Progenitor cell of endocrine pancreas (in vitro differentiated cells): ENCODE measurements around the gene KCTD8. TPM values are rescaled to one million over a fixed set of nuclear protein-coding genes. Genes with fewer than 3 reads are reported as not detected.

Experiments used
- DNase-seq: peaks from one replicate; pipeline ENCODE4 v3.0.0; 2021; ENCODE audit warnings: low spot score; ENCODE audit not compliant: unreplicated experiment
- H3K27ac Mint-ChIP-seq: 2 replicates; pipeline ENCODE4 v1.8.0; 2021; ENCODE audit warnings: mild to moderate bottlenecking, moderate library complexity, mixed read lengths
- H3K27me3 Mint-ChIP-seq: 2 replicates; pipeline ENCODE4 v1.8.0; 2021; ENCODE audit warnings: mixed read lengths
- H3K36me3 Mint-ChIP-seq: 2 replicates; pipeline ENCODE4 v1.8.0; 2022; ENCODE audit warnings: mixed read lengths; ENCODE audit not compliant: insufficient read depth
- H3K4me1 Mint-ChIP-seq: 2 replicates; pipeline ENCODE4 v1.8.0; 2021; ENCODE audit warnings: low read depth, mixed read lengths
- H3K4me3 Mint-ChIP-seq: 2 replicates; pipeline ENCODE4 v1.8.0; 2021; ENCODE audit warnings: low read depth, mild to moderate bottlenecking, moderate library complexity, mixed read lengths
- H3K9me3 Mint-ChIP-seq: 2 replicates; pipeline ENCODE4 v1.8.0; 2021; ENCODE audit warnings: low read depth, mixed read lengths
- CTCF ChIP-seq: fragments of 200-600 bp; sonication (generic); IDR thresholded peaks from one replicate; pipeline ENCODE4 v1.5.0; 2021; ENCODE audit warnings: antibody characterized with exemption, mild to moderate bottlenecking; ENCODE audit not compliant: unreplicated experiment
- total RNA-seq: library from RNA; stranded (reverse); gene quantifications from 2 replicates; pipeline ENCODE4 v1.2.1, GENCODE V29; 2021

KCTD8 gene
- total RNA-seq, 1 donor from 2014 or later = 1.3 TPM

DNA sequence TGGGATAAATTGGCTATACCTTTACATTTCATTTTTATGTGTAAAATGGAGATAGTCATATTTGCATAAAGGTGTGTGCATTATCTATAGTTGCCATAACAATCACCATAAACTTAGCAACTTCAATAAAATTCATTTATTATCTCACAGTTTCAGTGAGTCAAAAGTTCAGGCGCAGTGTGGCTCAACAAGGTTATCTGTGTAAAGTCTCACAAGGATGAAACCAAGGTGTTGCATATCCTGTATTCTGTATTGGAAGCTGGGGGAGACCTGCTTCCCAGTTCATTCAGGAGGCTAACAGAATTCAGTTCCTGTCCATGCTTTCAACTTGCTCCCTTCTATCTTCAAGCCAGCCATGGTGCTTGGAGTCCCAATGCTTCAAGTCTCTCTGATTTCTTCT, 169.5 kb downstream of the KCTD8 start:
- H3K27me3 Mint-ChIP-seq = no peaks in the 10 kb centered on the region
- H3K36me3 Mint-ChIP-seq = no peaks in the 10 kb centered on the region
- TF ChIP-seq CTCF = no peak
- no peaks in the 10 kb centered on the region for H3K4me1 Mint-ChIP-seq
- no peak for DNase-seq
- no peak overlapping the region for H3K4me3 Mint-ChIP-seq
- H3K9me3 Mint-ChIP-seq = peaks cover 5% of the 10 kb centered on the region
- H3K27ac Mint-ChIP-seq = no peak overlapping the region

- Mint-ChIP-seq H3K27ac (no peak overlapping the region), H3K36me3 (no peaks in the 10 kb centered on the region), H3K27me3 (no peaks in the 10 kb centered on the region), H3K9me3 (peaks cover 4% of the 10 kb centered on the region), H3K4me1 (peaks cover 2% of the 10 kb centered on the region), H3K4me3 (no peak overlapping the region)
- DNase-seq = no peak
- TF ChIP-seq CTCF = no peak
Measured at GRCh38 chr4:44257461-44257860, 191.1 kb downstream of the KCTD8 start.

GRCh38 chr4:44256414-44256813, 192.2 kb downstream of the KCTD8 start:
- no peak overlapping the region for H3K27ac Mint-ChIP-seq
- no peak overlapping the region for H3K4me3 Mint-ChIP-seq
- H3K4me1 Mint-ChIP-seq = peaks cover 2% of the 10 kb centered on the region
- TF ChIP-seq CTCF = no peak
- no peaks in the 10 kb centered on the region for H3K27me3 Mint-ChIP-seq
- peaks cover 4% of the 10 kb centered on the region for H3K9me3 Mint-ChIP-seq
- DNase-seq = no peak
- H3K36me3 Mint-ChIP-seq = no peaks in the 10 kb centered on the region

DNA sequence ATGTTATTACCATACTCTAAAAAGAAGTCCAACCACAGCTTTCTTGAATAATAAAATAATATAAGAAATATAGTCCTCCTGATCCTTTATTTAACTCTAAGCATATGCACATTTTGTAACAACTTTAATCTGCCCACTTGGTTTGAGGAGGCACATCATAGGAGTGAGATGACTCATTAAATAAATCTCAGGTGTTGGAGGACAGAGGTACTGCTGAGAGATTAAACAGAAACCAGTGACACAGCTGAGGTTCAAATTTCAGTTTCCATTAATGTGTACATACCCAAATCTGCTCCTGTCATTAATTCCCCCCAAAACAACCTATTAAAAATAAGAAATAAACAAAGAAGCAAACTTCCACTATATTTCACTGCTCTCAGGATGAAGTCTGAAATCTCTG, 211.0 kb downstream of the KCTD8 start:
- Mint-ChIP-seq H3K9me3 (peaks cover 4% of the 10 kb centered on the region), H3K36me3 (no peaks in the 10 kb centered on the region), H3K4me3 (no peak overlapping the region), H3K27ac (no peak overlapping the region), H3K4me1 (peaks cover 2% of the 10 kb centered on the region), H3K27me3 (no peaks in the 10 kb centered on the region)
- DNase-seq = no peak
- TF ChIP-seq CTCF = no peak

- TF ChIP-seq CTCF = no peak
- Mint-ChIP-seq H3K27ac (no peak overlapping the region), H3K9me3 (peaks cover 4% of the 10 kb centered on the region), H3K4me1 (peaks cover 12% of the 10 kb centered on the region), H3K27me3 (no peaks in the 10 kb centered on the region), H3K4me3 (no peak overlapping the region), H3K36me3 (no peaks in the 10 kb centered on the region)
- no peak for DNase-seq
Measured at GRCh38 chr4:44235897-44236296, 212.7 kb downstream of the KCTD8 start.
